ENCODE data around the gene PCDHA9.
"Not testable (repeated sequence)": the region's sequence is repeated elsewhere in the genome, so short reads cannot be mapped to it uniquely, and the experiment has no call there.

Gene PCDHA9

GRCh38 chr5:140848139-140849102 lies at the start of gene PCDHA9:
TSS of gene PCDHA9 (plus strand) at chr5:140848382. CDS start at chr5:140848496, 114 bp downstream.
- not testable (repeated sequence) for DNase-seq

- no peak for DNase-seq
Measured at GRCh38 chr5:140800816-140801493, 47.2 kb upstream of the PCDHA9 start, which contains the start of gene PCDHA3. TSS of gene PCDHA3 (plus strand) at chr5:140801057.

GRCh38 chr5:140801494-140801841 lies 46.7 kb upstream of the PCDHA9 start:
- no peak for DNase-seq

- DNase-seq: not testable (repeated sequence)
Measured at GRCh38 chr5:140802381-140802780, 45.8 kb upstream of the PCDHA9 start.

- no peak for DNase-seq
Measured at GRCh38 chr5:140802781-140803271, 45.4 kb upstream of the PCDHA9 start.

GRCh38 chr5:140806834-140807775 lies 41.1 kb upstream of the PCDHA9 start, which contains the start of gene PCDHA4:
TSS of gene PCDHA4 (plus strand) at chr5:140807068.
- DNase-seq: peak; percentile 48

- DNase-seq: not testable (repeated sequence)
Measured at GRCh38 chr5:140808241-140808888, 39.8 kb upstream of the PCDHA9 start.

- no peak for DNase-seq
Measured at GRCh38 chr5:140808889-140809291, 39.3 kb upstream of the PCDHA9 start.

- DNase-seq: no peak
Measured at GRCh38 chr5:140821375-140822280, 26.6 kb upstream of the PCDHA9 start, which contains the start of gene PCDHA5. TSS of gene PCDHA5 (plus strand) at chr5:140821613.

- DNase-seq: no peak
Measured at GRCh38 chr5:140822281-140822629, 25.9 kb upstream of the PCDHA9 start.

- not testable (repeated sequence) for DNase-seq
Measured at GRCh38 chr5:140822969-140823368, 25.2 kb upstream of the PCDHA9 start.

GRCh38 chr5:140823475-140823874 lies 24.7 kb upstream of the PCDHA9 start:
- no peak for DNase-seq

- no peak for DNase-seq
Measured at GRCh38 chr5:140827704-140828361, 20.3 kb upstream of the PCDHA9 start, which contains the start of gene PCDHA6. TSS of gene PCDHA6 (plus strand) at chr5:140827960. CDS start at chr5:140828092, 132 bp downstream.

GRCh38 chr5:140828362-140828737 lies 19.8 kb upstream of the PCDHA9 start:
- DNase-seq: no peak

- DNase-seq: not testable (repeated sequence)
Measured at GRCh38 chr5:140829511-140830501, 18.4 kb upstream of the PCDHA9 start.

GRCh38 chr5:140833993-140834392 lies 14.2 kb upstream of the PCDHA9 start, which contains the start of gene PCDHA7:
TSS of gene PCDHA7 (plus strand) at chr5:140834269. CDS start at chr5:140834384, 115 bp downstream.
- no peak for DNase-seq

GRCh38 chr5:140834439-140835008 lies 13.7 kb upstream of the PCDHA9 start:
- DNase-seq: not testable (repeated sequence)
